Measurements from ENCODE around the gene STRN. TPM values are rescaled to one million over a fixed set of nuclear protein-coding genes. Genes with fewer than 3 reads are reported as not detected.
"Not testable (repeated sequence)": the region's sequence is repeated elsewhere in the genome, so short reads cannot be mapped to it uniquely, and the experiment has no call there.

STRN gene
- total and polyA plus RNA-seq, 5 donors from 2014 or later: 12.3 to 34.8 (median 12.3) TPM

DNA sequence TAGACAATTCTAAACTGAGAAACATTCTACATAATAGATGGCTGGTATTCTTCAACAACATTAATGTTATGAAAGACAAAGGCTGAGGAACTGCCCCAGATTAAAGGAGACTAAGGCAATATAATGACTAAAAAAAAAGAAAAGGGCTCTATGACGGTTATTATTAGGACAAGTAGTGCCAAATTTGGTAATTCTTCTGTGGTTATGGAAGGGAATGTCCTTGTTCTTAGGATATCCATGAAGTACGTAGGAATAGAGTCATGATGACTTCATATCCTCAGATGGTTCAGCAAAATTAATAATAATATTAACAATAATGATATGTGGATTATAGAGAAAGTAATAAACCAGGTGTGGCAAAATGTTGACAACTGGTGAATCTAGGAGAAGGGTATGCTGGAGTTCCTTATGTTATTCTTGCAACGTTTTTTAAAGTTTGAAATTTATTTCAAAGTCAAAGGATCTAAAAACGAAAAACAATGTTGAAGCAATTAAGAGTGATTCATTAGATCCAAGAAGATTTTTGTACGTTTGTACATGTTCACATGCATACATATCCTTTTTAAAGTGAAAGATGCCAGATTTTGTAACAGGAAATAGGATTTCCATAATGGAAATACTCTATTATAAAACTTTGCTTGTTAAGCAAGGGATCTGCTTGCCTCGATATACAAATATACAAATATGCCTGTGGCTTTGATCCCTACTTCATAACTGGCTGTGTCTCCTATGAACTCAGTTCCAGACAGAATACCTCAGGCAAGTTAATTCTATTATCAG lies 27.7 kb upstream of the STRN start:
- Mint-ChIP-seq H3K36me3 (peaks cover 29% of the 10 kb centered on the region), H3K27me3 (no peaks in the 10 kb centered on the region), H3K27ac (no peak overlapping the region), H3K9me3 (no peaks in the 10 kb centered on the region), H3K4me1 (no peaks in the 10 kb centered on the region), H3K4me3 (no peak overlapping the region)
- H3K36me3 ChIP-seq (ENCODE audit: control insufficient read depth, insufficient read depth, low read length): peaks cover 17% of the 10 kb centered on the region
- H3K4me3 ChIP-seq (ENCODE audit: low read depth, low read length): no peak overlapping the region
- no peak for DNase-seq
- H3K27ac ChIP-seq (ENCODE audit: insufficient read depth, low read length, poor library complexity, severe bottlenecking): no peak overlapping the region
- no peaks in the 10 kb centered on the region for H3K27me3 ChIP-seq (ENCODE audit: control insufficient read depth, insufficient read depth, low read length)
- H3K9me3 ChIP-seq (ENCODE audit: control insufficient read depth in 2 of 2, low read length in 2 of 2): no peaks in the 10 kb centered on the region
- no peak for ATAC-seq (ENCODE audit: low read depth in 2 of 2)
- no peaks in the 10 kb centered on the region for H3K4me1 ChIP-seq (ENCODE audit: control insufficient read depth, insufficient read depth, low read length, poor library complexity, severe bottlenecking)

DNA sequence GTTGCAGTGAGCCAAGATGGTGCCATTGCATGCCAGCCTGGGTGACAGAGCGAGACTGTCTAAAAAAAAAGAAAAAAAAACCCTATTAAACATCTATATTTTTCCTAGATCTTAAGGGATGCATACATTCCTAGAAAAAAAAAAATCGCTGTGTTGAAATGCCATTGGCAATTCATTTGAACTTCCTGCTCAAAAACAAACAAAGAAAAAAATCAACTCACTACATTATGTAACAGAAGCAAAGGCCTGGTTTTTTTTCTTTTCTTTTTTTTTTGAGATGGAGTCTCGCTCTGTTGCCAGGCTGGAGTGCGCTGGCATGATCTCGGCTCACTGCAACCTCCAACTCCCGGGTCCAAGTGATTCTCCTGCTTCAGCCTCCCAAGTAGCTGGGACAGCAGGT lies 21.7 kb upstream of the STRN start:
- H3K4me3 Mint-ChIP-seq: no peak overlapping the region
- peaks cover 0 to 1% (median 0%) of the 10 kb centered on the region in 7 donors for H3K9me3 Mint-ChIP-seq
- Histone ChIP-seq H3K36me3 (ENCODE audit: control insufficient read depth, insufficient read depth, low read length) (peaks cover 29% of the 10 kb centered on the region), H3K4me1 (ENCODE audit: control insufficient read depth, insufficient read depth, low read length, poor library complexity, severe bottlenecking) (no peaks in the 10 kb centered on the region), H3K4me3 (ENCODE audit: low read depth, low read length) (no peak overlapping the region), H3K27me3 (ENCODE audit: control insufficient read depth, insufficient read depth, low read length) (no peaks in the 10 kb centered on the region), H3K27ac (ENCODE audit: insufficient read depth, low read length, poor library complexity, severe bottlenecking) (no peak overlapping the region), H3K9me3 (ENCODE audit: control insufficient read depth in 2 of 2, low read length in 2 of 2) (no peaks in the 10 kb centered on the region)
- peaks cover 26% of the 10 kb centered on the region for H3K36me3 Mint-ChIP-seq
- peaks cover 0 to 2% (median 0%) of the 10 kb centered on the region in 4 donors for H3K4me1 Mint-ChIP-seq
- H3K27me3 Mint-ChIP-seq: no peaks in the 10 kb centered on the region
- ATAC-seq (ENCODE audit: low read depth in 2 of 2) (no peak), DNase-seq (no peak)
- H3K27ac Mint-ChIP-seq: peak overlapping the region in 1 of 3 donors; percentile 38

DNA sequence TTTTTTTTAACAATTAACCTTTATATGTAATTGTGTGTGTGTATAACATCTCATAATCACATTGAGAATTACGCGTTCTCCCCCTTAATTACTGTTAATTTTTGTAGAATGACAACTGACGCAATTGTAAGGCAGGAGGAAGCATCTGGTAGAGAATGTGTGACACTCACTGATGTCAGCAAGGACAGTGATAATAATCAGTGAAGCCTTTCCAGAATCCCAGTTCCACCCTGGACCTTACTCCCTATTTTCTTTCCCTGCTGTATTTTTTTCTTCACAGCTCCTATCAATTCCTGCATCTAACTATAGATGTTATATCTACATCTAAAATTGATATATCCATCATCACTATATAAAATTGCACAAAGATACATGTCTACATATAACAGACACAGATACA lies 16.1 kb upstream of the STRN start:
- Mint-ChIP-seq H3K4me3 (no peak overlapping the region), H3K36me3 (peaks cover 28% of the 10 kb centered on the region), H3K4me1 (peaks cover 0 to 5% (median under 1%) of the 10 kb centered on the region in 4 donors), H3K27me3 (no peaks in the 10 kb centered on the region), H3K27ac (peak overlapping the region in 1 of 3 donors; percentile 43), H3K9me3 (peaks cover 0 to 7% (median 0%) of the 10 kb centered on the region in 7 donors)
- no peak overlapping the region for H3K4me3 ChIP-seq (ENCODE audit: low read depth, low read length)
- no peaks in the 10 kb centered on the region for H3K9me3 ChIP-seq (ENCODE audit: control insufficient read depth in 2 of 2, low read length in 2 of 2)
- ATAC-seq (ENCODE audit: low read depth in 2 of 2): no peak
- H3K27ac ChIP-seq (ENCODE audit: insufficient read depth, low read length, poor library complexity, severe bottlenecking): no peak overlapping the region
- no peaks in the 10 kb centered on the region for H3K27me3 ChIP-seq (ENCODE audit: control insufficient read depth, insufficient read depth, low read length)
- no peak for DNase-seq
- no peaks in the 10 kb centered on the region for H3K4me1 ChIP-seq (ENCODE audit: control insufficient read depth, insufficient read depth, low read length, poor library complexity, severe bottlenecking)
- peaks cover 27% of the 10 kb centered on the region for H3K36me3 ChIP-seq (ENCODE audit: control insufficient read depth, insufficient read depth, low read length)

DNA sequence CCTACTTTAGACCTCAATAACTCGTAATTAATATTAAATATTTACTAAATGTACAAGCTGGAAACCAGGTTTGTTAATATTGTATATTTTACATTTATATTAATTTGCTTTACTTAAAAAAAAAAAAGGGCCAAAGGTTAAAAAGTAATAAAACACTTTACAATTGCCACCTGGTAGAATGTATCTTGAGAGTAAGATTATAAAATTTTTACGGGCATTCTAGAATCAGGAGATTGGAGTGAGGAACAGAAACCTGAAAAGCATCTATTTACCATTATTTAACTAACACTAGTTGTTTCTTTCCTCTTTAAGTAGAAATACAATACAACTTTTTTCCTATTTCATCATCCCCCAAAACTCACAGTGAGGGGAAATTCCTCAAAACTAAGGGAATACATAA lies 15.6 kb upstream of the STRN start:
- no peaks in the 10 kb centered on the region for H3K27me3 ChIP-seq (ENCODE audit: control insufficient read depth, insufficient read depth, low read length)
- Mint-ChIP-seq H3K27me3 (no peaks in the 10 kb centered on the region), H3K9me3 (peaks cover 0 to 7% (median 0%) of the 10 kb centered on the region in 7 donors), H3K27ac (no peak overlapping the region), H3K4me1 (peaks cover 0 to 5% (median under 1%) of the 10 kb centered on the region in 4 donors), H3K36me3 (peaks cover 28% of the 10 kb centered on the region), H3K4me3 (no peak overlapping the region)
- ATAC-seq (ENCODE audit: low read depth in 2 of 2): no peak
- H3K9me3 ChIP-seq (ENCODE audit: control insufficient read depth in 2 of 2, low read length in 2 of 2): no peaks in the 10 kb centered on the region
- H3K36me3 ChIP-seq (ENCODE audit: control insufficient read depth, insufficient read depth, low read length): peaks cover 27% of the 10 kb centered on the region
- H3K27ac ChIP-seq (ENCODE audit: insufficient read depth, low read length, poor library complexity, severe bottlenecking): no peak overlapping the region
- DNase-seq: no peak
- H3K4me3 ChIP-seq (ENCODE audit: low read depth, low read length): no peak overlapping the region
- H3K4me1 ChIP-seq (ENCODE audit: control insufficient read depth, insufficient read depth, low read length, poor library complexity, severe bottlenecking): no peaks in the 10 kb centered on the region

DNA sequence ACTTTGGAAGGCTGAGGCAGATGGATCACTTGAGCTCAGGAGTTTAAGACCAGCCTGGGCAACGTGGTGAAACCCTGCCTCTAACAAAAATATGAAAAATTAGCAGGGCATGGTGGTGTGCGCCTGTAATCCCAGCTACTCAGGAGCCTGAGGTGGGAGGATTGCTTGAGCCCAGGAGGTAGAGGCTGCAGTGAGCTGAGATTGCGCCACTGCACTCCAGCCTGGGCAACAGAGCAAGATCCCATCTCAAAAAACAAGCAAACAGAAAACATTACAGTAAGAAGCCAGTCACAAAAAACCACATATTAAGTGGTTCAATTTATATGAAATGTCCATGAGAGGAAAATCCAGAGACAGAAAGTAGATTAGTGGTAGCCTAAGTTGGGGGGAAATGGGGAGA lies 12.7 kb upstream of the STRN start:
- not testable (repeated sequence) for H3K4me1 ChIP-seq (ENCODE audit: control insufficient read depth, insufficient read depth, low read length, poor library complexity, severe bottlenecking); H3K4me1 Mint-ChIP-seq; H3K4me3 Mint-ChIP-seq; H3K9me3 ChIP-seq (ENCODE audit: control insufficient read depth in 2 of 2, low read length in 2 of 2); H3K27me3 Mint-ChIP-seq; H3K9me3 Mint-ChIP-seq; H3K4me3 ChIP-seq (ENCODE audit: low read depth, low read length); H3K27me3 ChIP-seq (ENCODE audit: control insufficient read depth, insufficient read depth, low read length); DNase-seq; ATAC-seq (ENCODE audit: low read depth in 2 of 2); H3K27ac ChIP-seq (ENCODE audit: insufficient read depth, low read length, poor library complexity, severe bottlenecking); H3K27ac Mint-ChIP-seq
- H3K36me3 Mint-ChIP-seq: peaks cover 17% of the 10 kb centered on the region
- peaks cover 17% of the 10 kb centered on the region for H3K36me3 ChIP-seq (ENCODE audit: control insufficient read depth, insufficient read depth, low read length)

DNA sequence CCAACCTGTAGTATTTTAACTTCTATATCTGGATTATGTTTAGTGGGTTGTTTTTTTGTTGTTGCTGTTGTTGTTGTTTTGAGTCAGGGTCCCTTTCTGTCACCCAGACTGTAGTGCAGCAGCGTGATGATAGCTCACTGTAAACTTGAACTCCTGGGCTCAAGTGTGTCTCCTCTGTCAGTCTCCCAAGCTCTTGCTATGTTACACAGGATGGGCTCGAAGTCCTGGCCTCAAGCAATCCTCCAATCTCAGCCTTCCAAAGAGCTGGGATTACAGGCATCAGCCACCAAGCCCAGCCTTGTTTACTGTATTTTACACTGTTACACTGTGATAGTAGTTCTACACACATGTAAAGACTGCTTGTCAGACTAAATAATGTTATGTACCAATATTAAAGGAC lies 9.7 kb upstream of the STRN start:
- peaks cover 17% of the 10 kb centered on the region for H3K36me3 Mint-ChIP-seq
- H3K4me1 ChIP-seq (ENCODE audit: control insufficient read depth, insufficient read depth, low read length, poor library complexity, severe bottlenecking): no peaks in the 10 kb centered on the region
- peaks cover 0 to 7% (median 0%) of the 10 kb centered on the region in 7 donors for H3K9me3 Mint-ChIP-seq
- H3K4me1 Mint-ChIP-seq: peaks cover 0 to 5% (median 0%) of the 10 kb centered on the region in 4 donors
- peaks cover 3% of the 10 kb centered on the region for H3K36me3 ChIP-seq (ENCODE audit: control insufficient read depth, insufficient read depth, low read length)
- H3K9me3 ChIP-seq (ENCODE audit: control insufficient read depth in 2 of 2, low read length in 2 of 2): no peaks in the 10 kb centered on the region
- DNase-seq (no peak), ATAC-seq (ENCODE audit: low read depth in 2 of 2) (no peak)
- no peak overlapping the region for H3K27ac ChIP-seq (ENCODE audit: insufficient read depth, low read length, poor library complexity, severe bottlenecking)
- no peaks in the 10 kb centered on the region for H3K27me3 ChIP-seq (ENCODE audit: control insufficient read depth, insufficient read depth, low read length)
- H3K4me3 Mint-ChIP-seq: no peak overlapping the region
- no peak overlapping the region for H3K4me3 ChIP-seq (ENCODE audit: low read depth, low read length)
- no peaks in the 10 kb centered on the region for H3K27me3 Mint-ChIP-seq
- no peak overlapping the region for H3K27ac Mint-ChIP-seq

DNA sequence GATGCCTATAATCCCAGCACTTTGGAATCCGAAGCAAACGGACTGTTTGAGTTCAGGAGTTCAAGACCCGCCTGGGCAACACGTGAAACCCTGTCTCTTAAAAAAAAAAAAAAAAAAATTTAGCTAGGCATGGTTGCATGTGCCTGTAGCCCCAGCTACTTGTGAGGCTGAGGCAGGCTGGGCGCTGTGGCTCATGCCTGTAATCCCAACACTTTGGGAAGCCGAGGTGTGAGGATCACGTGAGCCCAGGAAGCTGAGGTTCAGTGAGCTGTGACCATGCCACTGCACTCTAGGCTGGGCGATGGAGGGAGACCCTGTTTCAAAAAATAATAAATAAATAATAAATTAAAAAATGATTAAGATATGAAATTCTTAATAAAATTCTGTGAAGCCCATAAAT lies 9.0 kb upstream of the STRN start:
- Mint-ChIP-seq H3K27me3 (no peaks in the 10 kb centered on the region), H3K27ac (no peak overlapping the region), H3K4me3 (no peak overlapping the region), H3K9me3 (peaks cover 0 to 7% (median 0%) of the 10 kb centered on the region in 7 donors), H3K36me3 (peaks cover 14% of the 10 kb centered on the region), H3K4me1 (peaks cover 0 to 5% (median 0%) of the 10 kb centered on the region in 4 donors)
- no peak for DNase-seq
- no peak for ATAC-seq (ENCODE audit: low read depth in 2 of 2)
- H3K27me3 ChIP-seq (ENCODE audit: control insufficient read depth, insufficient read depth, low read length): no peaks in the 10 kb centered on the region
- no peaks in the 10 kb centered on the region for H3K36me3 ChIP-seq (ENCODE audit: control insufficient read depth, insufficient read depth, low read length)
- H3K4me1 ChIP-seq (ENCODE audit: control insufficient read depth, insufficient read depth, low read length, poor library complexity, severe bottlenecking): no peaks in the 10 kb centered on the region
- no peak overlapping the region for H3K4me3 ChIP-seq (ENCODE audit: low read depth, low read length)
- no peaks in the 10 kb centered on the region for H3K9me3 ChIP-seq (ENCODE audit: control insufficient read depth in 2 of 2, low read length in 2 of 2)
- H3K27ac ChIP-seq (ENCODE audit: insufficient read depth, low read length, poor library complexity, severe bottlenecking): no peak overlapping the region

DNA sequence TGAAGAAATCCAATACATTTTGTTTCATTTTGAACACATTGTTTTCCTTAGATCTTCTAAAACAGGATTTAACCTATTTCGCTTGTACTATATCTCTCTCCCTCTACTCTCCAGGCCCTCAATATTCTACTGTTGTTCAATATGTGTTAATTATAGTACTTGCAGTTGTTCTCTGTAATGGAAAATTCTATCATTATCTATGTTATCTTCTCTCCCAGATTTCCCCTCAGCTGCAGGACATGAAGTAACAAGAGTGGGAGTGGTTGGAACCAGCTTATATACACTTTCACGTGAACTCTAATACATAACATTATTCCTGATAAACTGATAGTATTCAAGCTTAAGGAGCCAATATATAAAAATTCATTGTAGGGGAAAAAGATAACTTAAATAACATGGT lies 7.0 kb upstream of the STRN start:
- Histone ChIP-seq H3K4me3 (ENCODE audit: low read depth, low read length) (no peak overlapping the region), H3K36me3 (ENCODE audit: control insufficient read depth, insufficient read depth, low read length) (no peaks in the 10 kb centered on the region), H3K27me3 (ENCODE audit: control insufficient read depth, insufficient read depth, low read length) (no peaks in the 10 kb centered on the region), H3K27ac (ENCODE audit: insufficient read depth, low read length, poor library complexity, severe bottlenecking) (no peak overlapping the region), H3K9me3 (ENCODE audit: control insufficient read depth in 2 of 2, low read length in 2 of 2) (no peaks in the 10 kb centered on the region), H3K4me1 (ENCODE audit: control insufficient read depth, insufficient read depth, low read length, poor library complexity, severe bottlenecking) (no peaks in the 10 kb centered on the region)
- H3K4me1 Mint-ChIP-seq: peaks cover 0 to 2% (median under 1%) of the 10 kb centered on the region in 4 donors
- no peak for DNase-seq
- H3K9me3 Mint-ChIP-seq: peaks cover 0 to 5% (median 0%) of the 10 kb centered on the region in 7 donors
- no peaks in the 10 kb centered on the region for H3K27me3 Mint-ChIP-seq
- H3K4me3 Mint-ChIP-seq: no peak overlapping the region
- no peak for ATAC-seq (ENCODE audit: low read depth in 2 of 2)
- H3K36me3 Mint-ChIP-seq: peaks cover 4% of the 10 kb centered on the region
- H3K27ac Mint-ChIP-seq: no peak overlapping the region
